OCI-LY3 (cell line): ENCODE results near the gene MAP3K19.

Experiments
- CTCF ChIP-seq: fragments of 200-600, 300-600 bp; sonication (generic); IDR thresholded peaks from 2 replicates; pipeline ENCODE4 v1.5.1; 2014; ENCODE audit warnings: antibody characterized with exemption, low read length, low read depth
- EZH2phosphoT487 ChIP-seq: fragments of 200-600 bp; shearing (Covaris generic); IDR thresholded peaks from 2 replicates; pipeline ENCODE4 v1.6.1; 2018; ENCODE audit warnings: antibody characterized with exemption, mixed run types, low read depth

GRCh38 chr2:135094508-135094907 is 47.3 kb upstream of the MAP3K19 start:
- TF ChIP-seq CTCF (no peak), EZH2phosphoT487 (no peak)
